Occipital lobe (tissue), 2 donors: ENCODE results near the gene ARL6IP1. TPM values are rescaled to one million over a fixed set of nuclear protein-coding genes. Genes with fewer than 3 reads are reported as not detected.
"Not testable (repeated sequence)": the region's sequence is repeated elsewhere in the genome, so short reads cannot be mapped to it uniquely, and the experiment has no call there.

Experiments used
- DNase-seq: peaks from one replicate; lab custom pipeline; 2025; lab: John Stamatoyannopoulos, UW
- total RNA-seq: library from RNA; depleted of rRNA; stranded (reverse); fragments of >200 nt; gene quantifications from one replicate; pipeline ENCODE4 v1.2.3, GENCODE V29; 2014

Gene ARL6IP1
- total RNA-seq, 1 donor from 2014 or later: 496 TPM

DNA sequence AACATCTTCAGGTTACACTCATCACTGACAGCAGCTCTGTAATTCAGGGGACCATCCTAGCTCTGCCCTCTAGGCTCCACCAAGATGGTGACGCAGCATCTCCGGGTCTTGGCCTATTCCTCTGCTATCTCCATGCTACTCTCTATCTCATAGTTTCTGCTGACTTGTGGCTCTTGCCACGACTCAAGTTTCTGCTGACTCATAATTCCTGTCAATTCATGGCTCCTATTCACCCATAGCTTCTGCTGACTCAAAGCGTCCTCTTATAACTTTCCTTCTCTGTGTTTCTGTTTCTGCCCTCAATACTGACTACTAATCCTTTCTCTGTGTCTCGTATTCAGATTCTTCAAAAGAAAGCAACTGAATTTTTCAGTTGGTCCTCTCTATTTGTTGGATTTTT is 38.6 kb downstream of the ARL6IP1 start:
- DNase-seq: not testable (repeated sequence)

DNA sequence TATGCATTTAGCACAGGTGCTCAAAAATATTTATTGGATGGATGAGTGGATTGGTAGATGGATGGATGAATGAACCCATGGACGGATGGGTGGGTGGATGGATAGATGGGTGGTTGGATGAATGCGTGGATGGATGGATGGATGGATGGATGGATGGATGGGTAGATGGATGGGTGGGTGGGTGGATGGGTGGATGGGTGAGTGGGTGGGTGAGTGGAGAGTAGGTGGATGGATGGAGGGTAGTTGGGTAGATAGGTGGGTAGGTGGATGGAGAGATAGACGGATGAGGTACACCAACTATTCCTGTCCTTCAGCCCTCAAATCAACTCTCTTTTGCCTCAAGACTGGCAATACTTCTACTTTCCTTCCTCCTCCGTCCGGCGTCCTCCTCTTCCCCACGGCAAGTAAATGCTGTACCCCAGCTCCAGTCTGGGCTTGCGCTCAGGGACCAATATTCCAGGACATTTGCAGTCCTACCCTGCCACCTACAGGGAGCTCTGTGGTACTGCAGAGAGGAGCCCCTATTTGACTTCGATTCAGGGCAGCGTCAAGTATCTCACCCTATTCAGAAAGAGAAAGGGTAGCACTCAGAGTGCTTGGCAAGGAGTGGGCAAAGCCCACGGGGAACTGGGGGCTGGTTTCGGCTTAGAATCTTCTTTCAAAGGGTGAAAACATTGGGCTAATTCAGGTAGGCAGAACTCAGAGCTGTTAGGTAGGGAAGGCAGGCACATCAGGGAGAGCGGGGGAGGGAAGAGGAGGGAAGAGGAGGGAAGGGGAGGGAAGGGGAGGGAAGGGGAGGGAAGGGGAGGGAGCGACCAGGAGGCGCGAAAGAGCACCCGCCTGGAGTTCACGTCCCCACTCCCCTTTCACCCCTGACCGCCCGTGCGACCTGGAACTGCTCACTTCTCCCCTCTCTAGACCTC is 41.5 kb downstream of the ARL6IP1 start:
- peak; percentile 16 for DNase-seq

DNA sequence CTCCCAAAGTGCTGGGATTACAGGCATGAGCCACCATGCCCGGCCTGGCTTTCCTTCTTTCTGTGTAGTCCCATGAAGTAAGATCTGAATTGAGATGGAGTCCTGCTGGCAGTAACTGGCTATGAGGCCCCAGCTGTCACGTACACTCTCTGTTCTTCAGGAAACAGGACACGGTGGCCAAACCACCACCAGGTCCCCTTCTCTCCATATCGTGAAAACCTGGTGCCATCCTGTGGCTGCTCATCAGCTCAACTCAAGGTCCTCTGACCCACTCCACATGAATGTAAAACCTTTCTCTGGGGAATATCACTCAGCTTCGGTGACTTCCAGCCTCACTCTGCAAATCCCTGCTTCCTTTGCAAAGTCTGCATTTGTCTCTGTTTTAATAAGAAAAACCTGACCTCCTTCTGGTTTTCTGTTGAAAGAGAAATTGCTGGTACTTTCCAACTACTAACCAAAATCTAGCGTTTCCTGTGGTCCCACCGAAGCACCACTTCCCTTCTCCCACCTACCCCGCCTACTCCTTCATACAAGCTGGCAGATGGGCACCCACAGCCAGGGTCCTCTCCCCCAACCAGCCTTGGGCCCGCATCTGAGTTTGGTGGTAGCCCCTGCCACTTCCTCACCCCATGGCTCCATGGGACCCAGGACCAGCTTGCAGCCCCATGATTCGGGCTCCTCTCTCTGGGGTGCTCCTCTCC is 43.2 kb downstream of the ARL6IP1 start:
- not testable (repeated sequence) for DNase-seq

DNA sequence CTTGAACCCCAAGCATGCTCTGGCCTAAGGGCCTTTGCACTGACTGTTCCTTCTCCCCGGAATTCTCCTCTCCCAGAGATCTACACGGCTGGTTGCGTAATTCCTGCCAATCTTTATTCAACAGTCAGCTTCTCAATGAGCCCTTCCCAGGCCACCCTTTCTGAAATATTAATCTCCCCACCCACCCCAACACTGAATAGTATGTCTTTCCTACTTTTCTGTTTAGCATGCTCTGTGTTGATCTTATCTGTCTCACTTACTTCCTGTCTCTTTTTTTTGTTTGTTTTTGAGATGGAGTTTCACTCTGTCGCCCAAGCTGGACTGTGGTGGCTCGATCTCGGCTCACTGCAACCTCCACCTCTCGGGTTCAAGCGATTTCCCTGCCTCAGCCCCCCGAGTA is 44.7 kb downstream of the ARL6IP1 start:
- not testable (repeated sequence) for DNase-seq

DNA sequence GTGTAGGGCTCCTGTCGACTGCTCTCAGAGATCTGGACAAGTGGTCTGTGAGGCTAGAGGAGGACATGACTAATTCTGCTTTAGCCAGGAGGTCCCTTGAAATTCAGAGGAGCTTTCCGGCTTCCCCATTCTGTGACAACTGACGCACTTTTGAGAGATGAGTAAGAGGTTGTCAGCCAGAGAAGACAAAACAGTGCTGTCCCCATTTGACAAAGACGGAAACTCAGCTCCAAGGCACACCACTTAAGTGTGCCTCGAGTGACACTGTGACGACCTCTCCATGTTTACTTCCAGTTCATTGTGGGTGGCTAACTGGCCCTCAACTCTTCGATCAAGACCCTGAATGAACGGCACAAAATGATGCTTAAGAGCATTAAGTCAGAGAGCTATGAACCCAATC is 58.5 kb downstream of the ARL6IP1 start:
- DNase-seq: not testable (repeated sequence)

Other genes with a start within 250 kb of the ARL6IP1 start
- gene NOMO2, start 239.5 kb downstream of the ARL6IP1 start, total RNA-seq: 78.8 TPM
- gene RPS15A, start 11.2 kb downstream of the ARL6IP1 start, total RNA-seq: 2,037 TPM
- 110 TPM for gene SMG1, start 124.9 kb upstream of the ARL6IP1 start, total RNA-seq
- gene TMC7, start 182.4 kb upstream of the ARL6IP1 start, total RNA-seq: 2.8 TPM